GM06990 (cell line): Measurements from ENCODE around the gene MED27.

Source experiments
- DNase-seq: peaks from one replicate; pipeline ENCODE4 v3.0.0-alpha.2; 2011; ENCODE audit not compliant: insufficient read length; ENCODE audit errors: extremely low read depth
- H3K27me3 ChIP-seq: replicated peaks from 2 replicates; pipeline ENCODE4 v1.6.0; 2011; ENCODE audit warnings: low read length; ENCODE audit not compliant: control insufficient read depth, insufficient read depth
- H3K36me3 ChIP-seq: 2 replicates; pipeline ENCODE4 v1.5.1; 2011; ENCODE audit warnings: low read length; ENCODE audit not compliant: control insufficient read depth, insufficient read depth
- H3K4me3 ChIP-seq: replicated peaks from 2 replicates; pipeline ENCODE4 v1.5.1; 2011; ENCODE audit warnings: low read depth, mild to moderate bottlenecking, control low read depth, low read length
- TF ChIP-seq, protein P1 (sequence below): IDR thresholded peaks from 2 replicates; pipeline ENCODE4 v1.5.1; 2011; ENCODE audit warnings: low read length, control low read depth, mild to moderate bottlenecking, inconsistent platforms; ENCODE audit not compliant: insufficient read depth, poor library complexity, severe bottlenecking

MED27 gene

DNA sequence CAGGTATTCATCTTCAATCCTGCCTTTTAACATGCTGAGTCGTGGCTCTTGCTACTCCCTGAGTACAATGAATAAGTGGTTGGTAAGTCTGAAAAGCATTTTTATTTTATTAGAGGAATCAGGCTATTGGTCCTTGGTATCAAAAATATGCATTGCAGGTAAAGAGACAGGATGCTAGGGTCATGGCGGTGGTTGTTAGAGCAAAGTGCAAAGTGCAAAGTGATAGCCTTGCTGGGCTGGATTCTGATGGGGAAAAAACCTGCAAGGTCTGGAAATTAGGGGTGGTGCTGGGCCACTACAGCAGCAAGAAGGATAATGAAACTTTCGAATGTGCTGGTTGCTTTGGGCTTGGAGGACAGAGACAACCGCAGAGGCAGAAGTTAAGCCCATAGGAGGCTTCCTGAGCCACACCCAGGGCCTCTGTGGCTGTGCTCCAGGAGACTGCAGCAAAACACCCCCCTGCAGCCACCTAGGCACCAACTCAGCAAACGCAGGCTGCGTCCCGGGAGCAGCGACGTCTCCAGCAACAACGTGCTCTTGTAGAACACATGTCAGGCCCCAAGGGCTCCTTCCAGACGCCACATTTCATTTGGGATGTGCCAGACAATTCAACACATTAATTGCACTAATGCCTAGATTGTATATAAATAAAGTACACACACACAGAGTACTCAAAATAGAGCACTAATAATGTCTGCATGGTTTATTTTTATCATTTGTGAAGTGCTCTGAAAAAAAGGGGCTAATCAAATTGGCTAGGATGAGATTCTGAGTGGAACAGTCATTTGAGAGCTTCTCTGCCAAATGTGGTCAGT is 190.0 kb downstream of the MED27 start:
- no peaks in the 10 kb centered on the region for H3K27me3 ChIP-seq
- H3K36me3 ChIP-seq, result peaks cover 1% of the 10 kb centered on the region
- no peak overlapping the region for H3K4me3 ChIP-seq
- TF ChIP-seq, protein P1, sequence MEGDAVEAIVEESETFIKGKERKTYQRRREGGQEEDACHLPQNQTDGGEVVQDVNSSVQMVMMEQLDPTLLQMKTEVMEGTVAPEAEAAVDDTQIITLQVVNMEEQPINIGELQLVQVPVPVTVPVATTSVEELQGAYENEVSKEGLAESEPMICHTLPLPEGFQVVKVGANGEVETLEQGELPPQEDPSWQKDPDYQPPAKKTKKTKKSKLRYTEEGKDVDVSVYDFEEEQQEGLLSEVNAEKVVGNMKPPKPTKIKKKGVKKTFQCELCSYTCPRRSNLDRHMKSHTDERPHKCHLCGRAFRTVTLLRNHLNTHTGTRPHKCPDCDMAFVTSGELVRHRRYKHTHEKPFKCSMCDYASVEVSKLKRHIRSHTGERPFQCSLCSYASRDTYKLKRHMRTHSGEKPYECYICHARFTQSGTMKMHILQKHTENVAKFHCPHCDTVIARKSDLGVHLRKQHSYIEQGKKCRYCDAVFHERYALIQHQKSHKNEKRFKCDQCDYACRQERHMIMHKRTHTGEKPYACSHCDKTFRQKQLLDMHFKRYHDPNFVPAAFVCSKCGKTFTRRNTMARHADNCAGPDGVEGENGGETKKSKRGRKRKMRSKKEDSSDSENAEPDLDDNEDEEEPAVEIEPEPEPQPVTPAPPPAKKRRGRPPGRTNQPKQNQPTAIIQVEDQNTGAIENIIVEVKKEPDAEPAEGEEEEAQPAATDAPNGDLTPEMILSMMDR, result no peak
- DNase-seq, result no peak

DNA sequence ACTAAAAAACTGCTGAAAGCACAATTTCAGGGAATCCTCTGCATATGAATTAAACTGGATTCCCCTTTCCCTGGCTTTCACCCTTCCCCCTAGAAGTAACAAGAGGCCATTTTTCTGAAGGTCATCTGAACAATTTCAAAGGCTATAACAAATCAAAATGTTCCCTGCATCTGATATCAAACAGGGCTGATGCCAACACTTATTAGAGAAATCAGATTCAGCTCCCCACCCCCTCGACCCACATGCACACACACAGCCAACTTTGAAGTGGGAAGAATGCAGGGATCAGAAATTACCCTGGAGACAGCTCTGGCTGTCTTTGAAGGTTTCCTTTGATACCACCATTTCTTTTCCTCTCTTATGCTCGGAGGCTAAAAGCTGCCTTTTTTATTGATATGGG is 190.7 kb downstream of the MED27 start:
- no peaks in the 10 kb centered on the region for H3K27me3 ChIP-seq
- TF ChIP-seq, protein P1, result no peak
- no peak overlapping the region for H3K4me3 ChIP-seq
- DNase-seq, result no peak
- H3K36me3 ChIP-seq, result peaks cover 1% of the 10 kb centered on the region

DNA sequence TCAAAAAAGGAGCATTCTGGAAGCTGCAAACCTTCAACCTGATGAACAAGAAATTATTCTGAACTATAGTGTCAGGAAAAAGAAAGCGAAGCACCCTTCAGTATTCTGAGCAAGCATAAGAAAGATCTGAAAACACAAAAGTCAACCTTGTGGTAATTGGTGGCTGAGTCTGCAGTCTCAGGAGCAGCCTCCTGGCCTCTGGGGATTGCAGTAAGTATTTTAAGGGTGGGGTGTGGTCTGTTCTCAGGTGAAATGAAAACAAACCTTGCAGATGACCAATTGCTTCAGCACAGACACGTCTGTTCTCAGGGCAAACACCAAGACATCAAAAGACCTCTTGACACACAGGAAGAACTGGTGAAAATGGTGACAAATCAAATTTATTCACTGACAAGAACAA is 192.0 kb downstream of the MED27 start:
- Histone ChIP-seq H3K4me3 (no peak overlapping the region), H3K27me3 (no peaks in the 10 kb centered on the region), H3K36me3 (peaks cover 1% of the 10 kb centered on the region)
- TF ChIP-seq, protein P1, result no peak
- no peak for DNase-seq

DNA sequence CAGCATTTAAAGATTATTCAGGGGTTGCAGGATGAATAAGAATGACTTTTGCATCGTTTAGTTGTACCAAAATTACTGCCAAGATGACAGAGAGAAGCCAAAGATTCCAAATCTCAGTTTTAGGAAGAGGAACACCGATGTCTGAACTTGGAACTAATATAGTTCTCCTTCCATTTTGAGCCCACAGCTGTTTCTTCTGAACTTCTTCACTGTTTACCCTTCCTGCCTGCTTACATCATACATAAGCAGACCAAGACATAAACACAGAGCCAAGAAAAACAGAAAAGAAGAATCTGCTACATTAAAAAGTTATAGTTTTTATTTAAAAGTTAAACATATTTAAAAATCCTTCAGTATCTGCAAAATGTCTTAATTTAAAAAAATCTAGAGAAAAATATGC is 192.8 kb downstream of the MED27 start:
- TF ChIP-seq, protein P1, result no peak
- Histone ChIP-seq H3K36me3 (peaks cover 1% of the 10 kb centered on the region), H3K27me3 (no peaks in the 10 kb centered on the region), H3K4me3 (no peak overlapping the region)
- no peak for DNase-seq

DNA sequence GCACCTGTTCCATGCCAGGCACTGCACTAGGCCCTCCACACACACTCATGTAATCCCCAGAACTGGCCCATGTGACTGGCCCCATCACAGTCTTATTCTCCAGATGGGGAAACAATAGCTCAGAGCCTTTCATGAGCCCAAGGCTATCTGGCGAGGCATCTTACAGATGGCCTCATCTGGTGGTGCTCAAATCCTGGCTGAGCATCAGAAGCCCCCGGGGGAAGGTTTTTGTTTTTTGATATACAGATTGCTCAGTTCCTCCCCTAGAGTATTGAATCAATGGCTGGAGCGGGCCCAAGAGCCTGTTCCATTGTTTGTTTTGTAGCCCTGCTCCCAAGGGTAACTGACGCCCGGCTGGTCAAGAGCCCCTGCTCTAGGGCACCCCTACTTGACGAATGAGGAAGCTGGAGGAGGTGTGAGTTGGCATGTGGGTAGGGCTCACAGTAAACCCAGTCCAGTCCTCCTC is 194.5 kb downstream of the MED27 start:
- DNase-seq, result no peak

More for the DNA sequence above, 194.5 kb downstream of the MED27 start:
- Histone ChIP-seq H3K27me3 (no peaks in the 10 kb centered on the region), H3K4me3 (no peak overlapping the region), H3K36me3 (peaks cover 1% of the 10 kb centered on the region; the same call in 1 of the 2 replicates)
- TF ChIP-seq, protein P1, result no peak
